Stimulated activated CD4-positive, alpha-beta T cell treated with anti-CD3 and anti-CD28 coated beads, Interleukin-2, amount 100 ng/mL, for 4 hours (primary cell): ENCODE measurements around the gene PCSK9.

Source experiments
- DNase-seq: peaks from one replicate; pipeline ENCODE4 v3.0.0-alpha.2; 2020; ENCODE audit warnings: low read depth

PCSK9 gene

DNA sequence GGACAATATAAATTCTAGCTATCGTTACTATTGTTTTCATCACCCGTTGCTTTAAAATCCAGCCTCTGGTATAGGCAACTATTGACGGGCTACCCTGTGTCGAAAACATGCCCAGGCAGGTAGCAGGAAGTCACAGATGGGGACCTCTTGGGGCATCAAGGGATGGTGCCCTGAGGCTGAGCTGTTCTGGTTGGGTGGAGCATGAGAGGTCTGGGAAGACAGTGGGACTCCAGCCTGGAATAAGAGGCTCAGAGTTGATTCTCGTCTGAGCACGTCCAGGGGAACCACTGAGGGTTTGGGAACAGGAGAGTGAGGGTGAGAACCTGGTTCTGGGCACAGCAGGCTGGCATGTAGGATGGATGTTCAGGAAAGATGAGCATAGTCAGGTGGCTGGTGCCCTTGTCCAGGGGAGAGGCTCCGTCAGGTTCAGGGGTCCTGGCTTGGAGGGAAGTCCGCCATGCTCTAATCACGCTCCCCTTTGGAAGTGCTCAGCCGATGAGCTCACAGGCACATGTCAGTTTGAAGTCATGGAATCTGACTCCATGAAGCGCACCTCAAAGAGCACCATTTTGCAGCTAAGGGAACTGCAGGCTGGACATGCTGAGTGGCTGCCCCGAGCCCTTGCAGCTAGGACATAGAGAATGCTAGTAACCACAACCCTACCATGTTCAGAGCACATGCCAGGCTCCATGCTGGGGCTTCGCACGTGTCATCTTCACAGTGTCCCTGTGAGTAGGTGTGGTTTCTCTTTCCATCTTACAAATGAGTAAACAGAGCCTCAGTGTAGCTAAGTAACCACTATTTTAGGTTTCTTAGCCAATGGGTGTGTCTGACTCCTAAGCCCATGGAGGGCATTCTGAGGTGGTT lies 21.0 kb downstream of the PCSK9 start:
- no peak for DNase-seq

GRCh38 chr1:55061000-55061705 lies 21.8 kb downstream of the PCSK9 start:
- DNase-seq = no peak

DNA sequence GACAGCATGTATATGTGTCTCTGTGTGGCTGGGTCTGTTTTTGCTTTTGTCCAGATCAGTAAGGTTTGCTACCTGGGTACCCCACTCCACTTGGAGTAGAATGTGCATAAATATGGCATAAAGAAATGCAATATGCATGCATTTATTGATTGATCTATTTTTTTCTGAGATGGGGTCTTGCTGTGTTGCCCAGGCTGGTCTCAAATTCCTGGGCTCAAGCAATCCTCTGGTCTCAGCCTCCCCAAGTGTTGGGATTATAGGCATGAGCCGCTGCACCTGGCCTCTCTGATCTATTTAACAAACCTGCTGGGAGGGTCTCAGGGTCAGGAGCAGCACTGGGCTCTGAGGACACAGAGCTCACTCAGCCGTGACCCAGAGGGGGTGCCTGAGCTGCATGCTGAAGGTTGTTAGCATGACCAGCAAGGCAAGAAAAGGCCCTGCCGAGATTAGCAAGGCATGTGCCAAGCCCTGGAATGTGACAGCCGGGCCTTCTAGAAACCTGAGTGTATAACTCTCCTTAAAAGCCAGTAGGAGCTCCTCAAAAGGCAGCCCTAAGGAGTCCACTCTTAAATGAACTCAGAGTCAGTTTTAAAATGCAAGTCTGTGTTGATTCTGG lies 22.5 kb downstream of the PCSK9 start:
- DNase-seq = no peak

GRCh38 chr1:55062801-55063576 lies 23.6 kb downstream of the PCSK9 start:
- no peak for DNase-seq

GRCh38 chr1:55063577-55063942 lies 24.2 kb downstream of the PCSK9 start:
- DNase-seq = no peak

DNA sequence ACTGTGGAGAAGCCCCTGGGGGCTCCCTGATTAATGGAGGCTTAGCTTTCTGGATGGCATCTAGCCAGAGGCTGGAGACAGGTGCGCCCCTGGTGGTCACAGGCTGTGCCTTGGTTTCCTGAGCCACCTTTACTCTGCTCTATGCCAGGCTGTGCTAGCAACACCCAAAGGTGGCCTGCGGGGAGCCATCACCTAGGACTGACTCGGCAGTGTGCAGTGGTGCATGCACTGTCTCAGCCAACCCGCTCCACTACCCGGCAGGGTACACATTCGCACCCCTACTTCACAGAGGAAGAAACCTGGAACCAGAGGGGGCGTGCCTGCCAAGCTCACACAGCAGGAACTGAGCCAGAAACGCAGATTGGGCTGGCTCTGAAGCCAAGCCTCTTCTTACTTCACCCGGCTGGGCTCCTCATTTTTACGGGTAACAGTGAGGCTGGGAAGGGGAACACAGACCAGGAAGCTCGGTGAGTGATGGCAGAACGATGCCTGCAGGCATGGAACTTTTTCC lies 24.8 kb downstream of the PCSK9 start:
- DNase-seq = no peak

DNA sequence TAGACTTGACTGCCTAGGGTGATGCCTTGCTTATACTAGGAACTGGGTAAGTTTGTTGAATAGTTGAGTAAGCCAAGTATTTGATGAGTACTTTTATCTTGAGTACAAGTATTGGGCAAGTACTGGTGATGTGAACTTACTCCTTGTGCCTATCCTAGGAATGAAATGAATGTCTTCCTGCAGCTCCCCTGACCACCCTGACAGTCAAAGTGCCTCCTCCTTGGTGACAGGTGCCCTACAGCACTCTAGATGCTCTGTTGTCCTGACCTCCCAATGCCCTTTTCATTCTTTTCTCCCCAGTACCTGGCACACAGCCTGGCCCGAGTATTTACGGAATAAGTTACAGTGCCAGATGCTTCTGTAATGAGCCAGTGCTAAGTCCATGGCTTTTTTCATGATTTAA lies 25.5 kb downstream of the PCSK9 start:
- DNase-seq = no peak

- DNase-seq = no peak
These were observed 26.3 kb downstream of the PCSK9 start for GRCh38 chr1:55065648-55066047.

GRCh38 chr1:55067022-55067778 lies 27.9 kb downstream of the PCSK9 start:
- DNase-seq = no peak

- DNase-seq = no peak
These were observed 28.6 kb downstream of the PCSK9 start for GRCh38 chr1:55067914-55068313.

GRCh38 chr1:55068638-55069037 lies 29.3 kb downstream of the PCSK9 start:
- DNase-seq = no peak

DNA sequence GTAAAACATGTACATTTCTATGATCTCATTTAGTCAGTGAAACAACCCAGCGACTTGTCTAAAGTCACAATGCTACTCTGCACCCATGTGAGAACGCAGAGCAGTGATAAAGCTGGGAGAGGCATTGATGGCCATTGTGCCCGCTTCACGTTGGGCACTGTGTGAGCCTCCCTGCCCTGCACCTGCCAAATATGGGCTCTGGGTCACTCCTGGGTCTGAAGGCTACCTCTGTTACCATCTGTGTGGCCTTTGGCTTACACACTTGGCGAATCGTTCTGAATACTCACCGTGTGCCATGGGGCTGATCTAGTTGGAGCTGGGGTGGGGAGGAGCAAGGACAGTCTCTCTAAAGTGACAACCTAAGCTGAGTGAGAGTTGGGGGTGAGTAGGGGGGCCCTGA lies 29.9 kb downstream of the PCSK9 start:
- DNase-seq = no peak

DNA sequence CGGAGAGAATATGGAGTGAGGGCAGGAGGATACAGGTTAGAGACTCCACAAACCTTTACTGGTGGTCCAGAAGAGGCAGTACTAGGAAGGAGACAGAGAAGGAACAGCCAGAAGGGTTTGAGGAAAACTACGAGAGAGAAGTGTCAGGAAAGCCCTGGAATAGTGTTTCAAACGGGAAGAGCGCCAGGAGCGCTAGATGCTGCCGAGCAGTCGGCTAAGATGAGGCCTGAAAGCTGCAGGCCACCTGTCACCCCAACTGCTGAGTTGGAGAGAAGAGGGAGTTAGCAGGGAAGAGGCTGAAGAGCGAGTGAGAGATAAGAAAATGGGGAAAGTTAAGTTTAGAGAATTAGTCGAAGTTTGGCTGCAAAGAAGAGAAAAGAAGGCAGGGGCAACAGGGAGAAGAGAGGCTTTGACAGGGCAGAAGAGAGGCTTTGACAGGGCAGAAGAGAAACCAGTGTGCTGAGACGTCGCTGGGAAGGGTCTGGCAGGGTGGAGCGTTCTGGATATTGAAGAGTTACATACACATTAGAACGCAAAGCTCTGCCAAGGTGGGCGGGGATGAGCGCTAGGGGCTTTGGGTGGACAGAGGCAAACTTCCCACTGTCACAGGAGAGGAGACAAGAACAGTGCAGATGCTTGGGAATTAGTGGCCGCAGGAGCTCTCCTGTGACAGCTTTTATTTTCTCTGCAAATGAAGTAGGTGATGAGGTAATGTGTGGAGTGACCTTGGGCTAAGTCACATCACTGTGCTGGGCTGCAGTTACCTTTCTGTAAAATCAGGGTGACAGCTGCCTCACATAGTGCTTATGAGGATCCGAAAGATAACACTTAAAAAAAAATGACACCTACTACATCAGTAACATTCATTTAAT lies 31.2 kb downstream of the PCSK9 start:
- DNase-seq = no peak

DNA sequence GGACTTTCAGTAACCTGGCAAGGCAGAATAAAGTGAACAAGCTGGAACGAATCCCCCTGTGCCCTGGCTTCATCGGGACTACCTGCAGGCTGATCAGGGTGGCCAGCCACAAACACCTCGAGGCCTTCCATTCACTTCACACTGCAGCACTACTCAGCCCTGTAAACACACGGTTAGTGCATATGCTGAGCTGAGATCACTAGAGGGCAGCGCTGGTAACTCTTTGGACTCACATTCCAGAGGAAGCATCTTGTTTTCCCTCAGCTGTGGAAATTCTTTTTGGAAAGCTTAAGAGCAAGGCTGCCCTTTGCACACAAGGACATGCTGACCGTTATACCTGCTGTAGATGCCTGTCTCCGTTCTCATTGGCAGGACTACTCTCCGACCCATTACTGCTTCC lies 32.1 kb downstream of the PCSK9 start:
- DNase-seq = no peak

GRCh38 chr1:55073187-55073916 lies 34.0 kb downstream of the PCSK9 start:
- no peak for DNase-seq

DNA sequence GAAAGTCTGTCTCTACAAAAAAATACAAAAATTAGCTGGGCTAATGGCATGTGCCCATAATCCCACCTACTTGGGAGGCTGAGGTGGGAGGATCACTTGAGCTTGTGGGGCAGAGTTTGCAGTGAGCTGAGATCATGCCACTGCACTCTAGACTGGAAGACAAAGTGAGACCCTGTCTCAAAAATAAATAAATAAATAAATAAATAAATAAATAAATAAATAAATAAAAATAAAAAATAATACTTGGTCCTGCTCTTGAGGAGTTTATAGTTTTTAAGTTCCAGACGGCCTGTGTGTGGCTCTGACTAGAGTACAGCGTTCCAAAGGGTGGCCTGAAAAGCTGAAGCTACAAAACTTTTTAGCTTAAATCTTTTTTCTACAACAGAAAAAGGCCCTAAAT lies 35.1 kb downstream of the PCSK9 start:
- DNase-seq = no peak

DNA sequence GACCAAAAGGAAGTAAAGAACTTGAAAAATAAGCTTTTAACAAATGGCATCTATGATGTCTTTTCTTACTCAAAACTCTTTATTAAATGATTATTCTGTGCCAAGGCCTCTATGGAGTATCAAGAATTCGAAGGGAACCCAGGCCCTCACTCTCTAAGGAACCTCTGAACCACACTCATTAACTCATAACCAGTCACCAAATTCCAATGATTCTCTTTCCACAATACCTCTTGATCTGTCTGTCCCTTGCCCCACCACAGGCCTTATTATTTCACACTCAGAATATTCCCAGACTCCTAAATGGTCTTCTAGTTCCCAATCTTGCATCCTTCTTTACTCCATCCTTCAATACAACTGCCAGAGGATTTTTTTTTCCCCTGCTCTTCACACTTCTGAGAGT lies 37.0 kb downstream of the PCSK9 start:
- DNase-seq = no peak

DNA sequence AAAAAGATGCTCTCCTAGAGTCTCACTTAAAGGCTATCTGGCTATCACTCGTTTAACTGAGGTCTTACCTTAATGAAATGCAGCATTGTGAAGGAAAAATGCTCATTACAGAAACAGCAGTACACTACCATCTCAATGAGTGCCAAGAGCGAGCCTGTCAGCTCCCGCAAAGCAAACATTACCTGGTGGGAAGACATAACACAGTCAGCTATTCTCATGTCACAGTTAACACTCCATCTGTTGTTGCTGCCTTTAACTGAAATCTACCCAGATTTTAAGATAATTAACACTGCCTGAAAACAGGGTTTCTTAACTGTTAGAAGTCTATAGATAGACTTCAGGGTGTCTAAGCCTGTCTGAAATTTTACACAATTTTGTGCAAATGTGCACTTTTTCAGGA lies 39.1 kb downstream of the PCSK9 start:
- DNase-seq = no peak

GRCh38 chr1:55079651-55080050 lies 40.3 kb downstream of the PCSK9 start:
- DNase-seq = no peak
